HepG2 (cell line): ENCODE data around the gene NGEF. TPM values are rescaled to one million over a fixed set of nuclear protein-coding genes. Genes with fewer than 3 reads are reported as not detected.

Source experiments
- AFF4 ChIP-seq: sonication (generic); formaldehyde crosslinking; IDR thresholded peaks from 2 replicates; pipeline ENCODE4 v1.4.0; 2020; ENCODE audit warnings: missing genetic modification reagents
- FOXM1 ChIP-seq: sonication (generic); formaldehyde crosslinking; IDR thresholded peaks from 2 replicates; pipeline ENCODE4 v1.5.0; 2020; ENCODE audit warnings: missing genetic modification reagents
- HNF1A ChIP-seq, 2 experiments: sonication (generic) in 1 of 2; formaldehyde crosslinking in 1 of 2; IDR thresholded peaks; 2 replicates each; pipeline versions ENCODE4 v1.4.0 to v1.6.1; 2016 to 2020; ENCODE audit warnings: borderline replicate concordance in 1 of 2, low read depth in 1 of 2, mild to moderate bottlenecking in 1 of 2, missing genetic modification reagents in 1 of 2
- MED13 ChIP-seq: sonication (generic); formaldehyde crosslinking; IDR thresholded peaks from 2 replicates; pipeline ENCODE4 v1.5.0; 2020; ENCODE audit warnings: missing genetic modification reagents
- POLR2AphosphoS2 ChIP-seq: IDR thresholded peaks from 2 replicates; pipeline ENCODE4 v1.6.1; 2011; ENCODE audit warnings: low read depth, low read length, improper control_type of control experiment
- SYNCRIP ChIP-seq: fragments of 200-400 bp; formaldehyde crosslinking; IDR thresholded peaks from 2 replicates; pipeline ENCODE4 v1.6.1; 2018; ENCODE audit warnings: mild to moderate bottlenecking, low read depth, low read length; ENCODE audit not compliant: insufficient read depth
- TFDP2 ChIP-seq: sonication (generic); formaldehyde crosslinking; IDR thresholded peaks from 2 replicates; pipeline ENCODE4 v1.4.0; 2020; ENCODE audit warnings: missing genetic modification reagents
- THAP11 ChIP-seq: IDR thresholded peaks from 2 replicates; pipeline ENCODE4 v1.6.1; 2016; ENCODE audit warnings: missing biosample characterization, missing genetic modification reagents
- ZBED4 ChIP-seq: sonication (generic); formaldehyde crosslinking; IDR thresholded peaks from 2 replicates; pipeline ENCODE4 v1.4.0; 2020; ENCODE audit warnings: missing genetic modification reagents, borderline replicate concordance
- ZBTB1 ChIP-seq: sonication (generic); formaldehyde crosslinking; IDR thresholded peaks from 2 replicates; pipeline ENCODE4 v1.4.0; 2020; ENCODE audit warnings: missing genetic modification reagents, borderline replicate concordance
- ZNF10 ChIP-seq: sonication (generic); formaldehyde crosslinking; IDR thresholded peaks from 2 replicates; pipeline ENCODE4 v1.4.0; 2020; ENCODE audit warnings: mild to moderate bottlenecking, low read depth, missing genetic modification reagents, borderline replicate concordance
- ZNF17 ChIP-seq: sonication (generic); formaldehyde crosslinking; IDR thresholded peaks from 2 replicates; pipeline ENCODE4 v1.5.0; 2020; ENCODE audit warnings: mild to moderate bottlenecking, missing genetic modification reagents
- ZNF282 ChIP-seq: fragments of 450-650 bp; IDR thresholded peaks from 2 replicates; pipeline ENCODE4 v1.6.1; 2018; ENCODE audit not compliant: partially characterized antibody
- ZNF720 ChIP-seq: sonication (generic); formaldehyde crosslinking; IDR thresholded peaks from 2 replicates; pipeline ENCODE4 v1.4.0; 2020; ENCODE audit warnings: missing genetic modification reagents
- ZNF792 ChIP-seq: IDR thresholded peaks from 2 replicates; pipeline ENCODE4 v1.6.1; 2016
- ZSCAN29 ChIP-seq: sonication (generic); formaldehyde crosslinking; conservative IDR thresholded peaks from 2 replicates; pipeline ENCODE4 v1.4.0; 2020; ENCODE audit warnings: mild to moderate bottlenecking, missing genetic modification reagents
- polyA plus RNA-seq, 8 experiments: library from polyadenylated mRNA; depleted of rRNA in 3 of 8; stranded (reverse) in 7 of 8; unstranded in 1 of 8; fragments of >200 nt; fragmentation: Illumina TruSeq in 4 of 8; extraction: Trizol in 4 of 8; gene quantifications; 2 replicates each; pipeline versions ENCODE4 v1.2.1 to v1.2.3, GENCODE V29; 2011 to 2016; ENCODE audit warnings: low read depth in 4 of 8, missing spikeins in 1 of 8, mixed read lengths in 1 of 8; ENCODE audit not compliant: insufficient read depth in 1 of 8
- total RNA-seq, 5 experiments: library from RNA; depleted of rRNA; stranded (reverse); fragments of >200 nt; fragmentation: Illumina TruSeq; extraction: Trizol; gene quantifications; 2 replicates each; pipeline ENCODE4 v1.2.3, GENCODE V29; 2016; ENCODE audit warnings: low read depth in 1 of 5

Gene NGEF
- total and polyA plus RNA-seq, 2 of the 13 experiments (the other 11 are each of a cell fraction or from before 2014, with no cell fraction given): 14.4 to 36.9 TPM

GRCh38 chr2:233053928-233054784 is 41.1 kb upstream of the NGEF start (continued):
- TF ChIP-seq POLR2AphosphoS2: no peak
- TF ChIP-seq ZBED4: no peak
- no peak for TF ChIP-seq ZNF10
- no peak for TF ChIP-seq ZSCAN29 (CRISPR knock-in tag)
- no peak for TF ChIP-seq TFDP2 (CRISPR knock-in tag)
- TF ChIP-seq ZNF282: no peak
- no peak for TF ChIP-seq AFF4
- TF ChIP-seq HNF1A (IDR thresholded peaks at IDR 0.05; ENCODE audit: low read depth): no peak
- TF ChIP-seq HNF1A (CRISPR knock-in tag; IDR thresholded peaks at IDR 0.05; ENCODE audit: borderline replicate concordance): no peak
- TF ChIP-seq ZNF792 (CRISPR knock-in tag): no peak
- TF ChIP-seq ZNF17 (CRISPR knock-in tag): no peak
- no peak for TF ChIP-seq MED13 (CRISPR knock-in tag)
- no peak for TF ChIP-seq THAP11 (CRISPR knock-in tag)
- TF ChIP-seq FOXM1 (CRISPR knock-in tag): no peak
- no peak for TF ChIP-seq SYNCRIP
- no peak for TF ChIP-seq ZBTB1
- TF ChIP-seq ZNF720 (CRISPR knock-in tag): no peak
